ENCODE data around the gene TRPV4. TPM values are rescaled to one million over a fixed set of nuclear protein-coding genes. Genes with fewer than 3 reads are reported as not detected.

TRPV4 gene
- total and polyA plus RNA-seq, 9 of the 15 experiments (the other 6 are each of a cell fraction or from before 2014, with no cell fraction given) = 0.13 TPM; not detected in 8

GRCh38 chr12:109739747-109740693, 93.2 kb downstream of the TRPV4 start (continued):
- no peak for TF ChIP-seq AFF4 (CRISPR knock-in tag; IDR thresholded peaks at IDR 0.05)
- no peak for TF ChIP-seq NBN (IDR thresholded peaks at IDR 0.05; ENCODE audit: low read depth)
- TF ChIP-seq USF2 (CRISPR knock-in tag; IDR thresholded peaks at IDR 0.05) = no peak
- no peak for TF ChIP-seq TEAD1 (CRISPR knock-in tag; IDR thresholded peaks at IDR 0.05)
- TF ChIP-seq HEY1 (CRISPR knock-in tag; IDR thresholded peaks at IDR 0.05; ENCODE audit: borderline replicate concordance) = no peak
- TF ChIP-seq STAG1 (CRISPR knock-in tag; IDR thresholded peaks at IDR 0.05; ENCODE audit: borderline replicate concordance) = no peak
- peak; percentile 83 for TF ChIP-seq ARID1B (IDR thresholded peaks at IDR 0.05)
- TF ChIP-seq THRA (IDR thresholded peaks at IDR 0.05) = no peak
- TF ChIP-seq SIN3B (IDR thresholded peaks at IDR 0.05; ENCODE audit: low read depth) = no peak
- TF ChIP-seq CHD4 (IDR thresholded peaks at IDR 0.05; ENCODE audit: insufficient read depth, insufficient replicate concordance, low read depth, low read length, poor library complexity, severe bottlenecking) = no peak
- no peak for TF ChIP-seq ZNF76 (CRISPR knock-in tag; IDR thresholded peaks at IDR 0.05; ENCODE audit: borderline replicate concordance)
- no peak for TF ChIP-seq ELK3 (CRISPR knock-in tag; IDR thresholded peaks at IDR 0.05)
- no peak for TF ChIP-seq SAP30 (IDR thresholded peaks at IDR 0.05; ENCODE audit: borderline replicate concordance, insufficient read depth, low read depth, low read length, poor library complexity, severe bottlenecking)
- no peak for TF ChIP-seq DNMT1 (IDR thresholded peaks at IDR 0.05)
- no peak for TF ChIP-seq IFI16 (CRISPR knock-in tag; IDR thresholded peaks at IDR 0.05)
- no peak for TF ChIP-seq ZNF41 (CRISPR knock-in tag; conservative IDR thresholded peaks at IDR 0.05)
- no peak for TF ChIP-seq NR1H2 (CRISPR knock-in tag; IDR thresholded peaks at IDR 0.05)
- peak; percentile 44; the same call in 1 of the 2 replicates for TF ChIP-seq EP300 (IDR thresholded peaks at IDR 0.05; ENCODE audit: low read length)
- no peak for TF ChIP-seq ETS2 (tag; IDR thresholded peaks at IDR 0.05; ENCODE audit: borderline replicate concordance, poor library complexity, severe bottlenecking)
- no peak for TF ChIP-seq CSDE1 (IDR thresholded peaks at IDR 0.05)
